CD4-positive, alpha-beta T cell (primary cell): ENCODE data around the gene SLC7A6. TPM values are rescaled to one million over a fixed set of nuclear protein-coding genes. Genes with fewer than 3 reads are reported as not detected.

Experiments used
- ATAC-seq: fragments of 200-7000 bp; cut with Tn5 transposase; one replicate; pipeline ENCODE4 v1.10.0; 2022; ENCODE audit warnings: mild to moderate bottlenecking; ENCODE audit not compliant: poor library complexity
- CTCF ChIA-PET: fragments of 350-600 bp; sonication (Branson Sonifier 250); formaldehyde crosslinking; loops from one replicate; lab custom pipeline; 2021; ENCODE audit warnings: antibody characterized with exemption, inconsistent platforms; lab: Charles Lee
- POLR2A ChIA-PET: fragments of 350-600 bp; sonication (Branson Sonifier 250); formaldehyde crosslinking; loops from one replicate; lab custom pipeline; 2021; ENCODE audit warnings: antibody characterized with exemption, inconsistent platforms; lab: Charles Lee
- DNase-seq, 14 experiments: peaks; one replicate each; pipeline ENCODE4 v3.0.0-alpha.2; 2013 to 2020; ENCODE audit warnings: mixed read lengths in 2 of 14
- H3K27ac ChIP-seq, 2 donors: one replicate each; pipeline versions ENCODE4 v1.5.1 to v1.7.0; 2013; ENCODE audit warnings: low read length in 2 of 2, low read depth in 1 of 2, mild to moderate bottlenecking in 1 of 2
- H3K27me3 ChIP-seq, 2 experiments: 1 replicate in 1 of 2; 2 replicates in 1 of 2; pipeline versions ENCODE4 v1.6.1 to v1.7.0; 2013; ENCODE audit warnings: low read length in 2 of 2, control low read depth in 1 of 2, mild to moderate bottlenecking in 1 of 2, moderate library complexity in 1 of 2; ENCODE audit not compliant: insufficient read depth in 2 of 2, control insufficient read depth in 1 of 2
- H3K36me3 ChIP-seq: one replicate; pipeline ENCODE4 v1.6.1; 2013; ENCODE audit warnings: low read length, control low read depth; ENCODE audit not compliant: insufficient read depth
- H3K4me1 ChIP-seq: one replicate; pipeline ENCODE4 v1.6.1; 2013; ENCODE audit warnings: low read length, control low read depth; ENCODE audit not compliant: insufficient read depth
- H3K4me3 ChIP-seq: one replicate; pipeline ENCODE4 v1.5.1; 2013; ENCODE audit warnings: mild to moderate bottlenecking, low read length, moderate library complexity
- H3K9me3 ChIP-seq, 2 experiments: 1 replicate in 1 of 2; 2 replicates in 1 of 2; pipeline versions ENCODE4 v1.6.1 to v1.7.0; 2013; ENCODE audit warnings: low read length in 2 of 2, mild to moderate bottlenecking in 2 of 2, control low read depth in 1 of 2, moderate library complexity in 1 of 2; ENCODE audit not compliant: control insufficient read depth in 1 of 2, insufficient read depth in 1 of 2
- H3K27ac Mint-ChIP-seq: one replicate; pipeline ENCODE4 v1.8.0; 2020; ENCODE audit warnings: mixed read lengths
- H3K27me3 Mint-ChIP-seq: one replicate; pipeline ENCODE4 v1.8.0; 2021; ENCODE audit warnings: mixed read lengths
- H3K36me3 Mint-ChIP-seq: one replicate; pipeline ENCODE4 v1.8.0; 2021; ENCODE audit warnings: low read depth, mixed read lengths
- H3K4me1 Mint-ChIP-seq: one replicate; pipeline ENCODE4 v1.8.0; 2021; ENCODE audit warnings: low read depth, mixed read lengths
- H3K4me3 Mint-ChIP-seq: one replicate; pipeline ENCODE4 v1.8.0; 2020; ENCODE audit warnings: mild to moderate bottlenecking, mixed read lengths
- H3K9me3 Mint-ChIP-seq: one replicate; pipeline ENCODE4 v1.8.0; 2020; ENCODE audit warnings: mixed read lengths
- CTCF ChIP-seq: fragments of 200-600 bp; IDR thresholded peaks from one replicate; pipeline ENCODE4 v1.8.0; 2022; ENCODE audit warnings: antibody characterized with exemption, mild to moderate bottlenecking
- intact Hi-C, 2 experiments: fragments of 100-400 bp; cut with DNase I in 1 of 2; cut with micrococcal nuclease in 1 of 2; formaldehyde crosslinking; loops; one replicate each; pipeline versions ENCODE4 v1.15.1 to v1.9.0; 2023 to 2025; cut with DNase I, micrococcal nuclease
- microRNA-seq: library from miRNA; unstranded; fragments of <30 nt; microRNA quantifications from one replicate; pipeline ENCODE4 v1.2.0, GENCODE V29; 2021; ENCODE audit warnings: borderline microRNAs expressed, borderline replicate concordance
- total RNA-seq, 174 experiments: library from RNA in 2 of 174; stranded (reverse) in 2 of 174; gene quantifications; one replicate each; pipeline ENCODE4 v1.2.3 and lab custom pipeline; 2021 to 2026

SLC7A6 gene
- total RNA-seq, 2 experiments from 2014 or later, result 187 to 197 TPM

- H3K4me3 Mint-ChIP-seq, result no peak overlapping the region
- Histone ChIP-seq H3K27me3 (no peaks in the 10 kb centered on the region), H3K4me1 (peaks cover 12% of the 10 kb centered on the region), H3K36me3 (peaks cover 74% of the 10 kb centered on the region), H3K27ac (no peak overlapping the region), H3K9me3 (no peaks in the 10 kb centered on the region), H3K4me3 (no peak overlapping the region)
- ATAC-seq (no peak), DNase-seq (no peak)
- no peak for TF ChIP-seq CTCF
- CTCF ChIA-PET, result no interaction called here
- POLR2A ChIA-PET, result no interaction called here
- peaks cover 15% of the 10 kb centered on the region for H3K4me1 Mint-ChIP-seq
- intact Hi-C loops, result no loop called here
- no peaks in the 10 kb centered on the region for H3K27me3 Mint-ChIP-seq
- H3K9me3 Mint-ChIP-seq, result no peaks in the 10 kb centered on the region
- H3K36me3 Mint-ChIP-seq, result peaks cover 96% of the 10 kb centered on the region
- H3K27ac Mint-ChIP-seq, result no peak overlapping the region
These were observed 86.6 kb downstream of the SLC7A6 start for GRCh38 chr16:68350813-68351350.

Small RNA genes within 50 kb of the gene (microRNA-seq; reads per million reads assigned to microRNA genes)
- gene MIR6773, result not detected

Other genes starting within 250 kb of the SLC7A6 start
- gene DPEP2NB, start 248.6 kb upstream of the SLC7A6 start, total RNA-seq, result not detected
- 10 to 100 TPM; 18.9 to 19.4 TPM for gene DDX28, start 241.3 kb upstream of the SLC7A6 start, total RNA-seq
- gene DUS2, start 241.2 kb upstream of the SLC7A6 start, total RNA-seq, result 10 to 100 TPM; 10.4 to 13.6 TPM
- gene NFATC3, start 179.2 kb upstream of the SLC7A6 start, total RNA-seq, result 10 to 100 TPM; 84.8 to 94.4 TPM
- gene ESRP2, start 28.4 kb upstream of the SLC7A6 start, total RNA-seq, result not detected
- 1 to 10 TPM; 4.3 to 4.7 TPM for gene PLA2G15, start 19.2 kb upstream of the SLC7A6 start, total RNA-seq
- gene SLC7A6OS, start 46.4 kb downstream of the SLC7A6 start, total RNA-seq, result 10 to 100 TPM; 29.0 to 32.1 TPM
- 10 to 100 TPM; 46.3 to 51.0 TPM for gene PRMT7, start 46.5 kb downstream of the SLC7A6 start, total RNA-seq
- gene SMPD3, start 184.0 kb downstream of the SLC7A6 start, total RNA-seq, result 1 to 10 TPM in 1 of 2 experiments, under 1 TPM in 1; 0.89 to 1.1 TPM